Measurements from ENCODE around the gene NXPH4. TPM values are rescaled to one million over a fixed set of nuclear protein-coding genes. Genes with fewer than 3 reads are reported as not detected.

Gene NXPH4
- total RNA-seq, 1 donor from 2014 or later = not detected

DNA sequence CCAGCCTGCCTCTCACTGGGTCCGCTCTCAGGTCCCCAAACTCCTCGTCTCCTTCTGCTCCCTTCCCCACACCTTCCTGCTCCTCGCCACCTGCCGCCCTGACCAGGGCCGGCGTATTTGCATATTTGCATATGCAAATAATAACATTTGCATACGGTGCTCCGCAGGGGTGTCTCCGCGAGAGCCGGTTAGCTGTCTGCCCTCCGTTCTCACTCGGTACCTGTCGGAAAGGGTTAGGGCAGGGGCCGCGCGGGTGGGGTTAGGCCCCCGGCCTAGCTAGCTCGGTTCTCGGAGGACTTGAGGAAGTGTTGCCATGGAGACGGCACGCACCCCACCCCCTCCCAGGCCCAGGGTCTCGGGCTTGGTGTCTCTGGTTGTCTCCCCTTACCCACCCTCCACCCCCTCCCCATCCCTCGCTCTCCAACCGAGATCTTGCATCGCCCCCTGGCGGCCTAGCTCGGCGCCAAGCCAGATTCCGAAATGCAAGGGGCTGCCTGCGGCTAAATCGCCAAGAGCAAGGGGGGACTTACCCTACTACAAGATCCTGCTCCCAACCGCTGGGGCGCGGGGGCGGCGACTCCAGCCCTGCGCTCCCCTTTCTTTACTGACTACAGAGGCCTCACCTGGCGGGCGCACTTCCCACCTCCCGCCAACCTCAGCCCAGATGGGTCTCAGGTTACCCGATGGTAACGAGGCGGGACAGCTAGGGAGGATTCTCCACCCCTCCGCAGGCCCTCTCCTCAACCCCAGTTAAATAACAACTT is 26.3 kb downstream of the NXPH4 start:
- no peak for DNase-seq (ENCODE audit: low spot score)

- DNase-seq (ENCODE audit: low spot score) = peak; percentile 79
These were observed 27.1 kb downstream of the NXPH4 start for GRCh38 chr12:57243521-57244311.

GRCh38 chr12:57244312-57244696 is 27.7 kb downstream of the NXPH4 start:
- no peak for DNase-seq (ENCODE audit: low spot score)

DNA sequence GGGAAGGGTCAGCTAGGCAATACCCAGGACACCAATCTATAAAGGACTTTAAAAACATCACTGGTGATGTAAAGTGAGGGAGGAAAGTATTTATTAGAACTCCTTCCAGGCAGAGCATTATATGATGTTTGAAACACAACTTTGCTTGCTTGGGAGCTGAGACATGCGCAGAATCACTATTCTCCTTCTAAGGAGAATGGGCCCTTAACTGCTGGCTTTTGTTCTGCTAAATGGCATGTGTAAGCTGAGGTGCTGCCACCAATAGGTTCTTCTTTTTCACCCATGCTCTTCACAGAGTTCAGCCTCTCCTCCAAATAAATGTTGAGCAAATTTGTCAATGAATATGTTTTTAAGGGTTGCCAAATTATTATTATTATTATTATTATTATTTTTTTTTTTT is 30.4 kb downstream of the NXPH4 start:
- no peak for DNase-seq (ENCODE audit: low spot score)

GRCh38 chr12:57248934-57249742 is 32.5 kb downstream of the NXPH4 start:
- no peak for DNase-seq (ENCODE audit: low spot score)

- DNase-seq (ENCODE audit: low spot score) = no peak
These were observed 33.9 kb downstream of the NXPH4 start for GRCh38 chr12:57250541-57250940.

- no peak for DNase-seq (ENCODE audit: low spot score)
These were observed 34.4 kb downstream of the NXPH4 start, which contains the start of gene STAC3 for GRCh38 chr12:57250956-57251355. STAC3 (minus strand) TSS chr12:57251187; CDS start chr12:57249636, 1,551 bp downstream.

DNA sequence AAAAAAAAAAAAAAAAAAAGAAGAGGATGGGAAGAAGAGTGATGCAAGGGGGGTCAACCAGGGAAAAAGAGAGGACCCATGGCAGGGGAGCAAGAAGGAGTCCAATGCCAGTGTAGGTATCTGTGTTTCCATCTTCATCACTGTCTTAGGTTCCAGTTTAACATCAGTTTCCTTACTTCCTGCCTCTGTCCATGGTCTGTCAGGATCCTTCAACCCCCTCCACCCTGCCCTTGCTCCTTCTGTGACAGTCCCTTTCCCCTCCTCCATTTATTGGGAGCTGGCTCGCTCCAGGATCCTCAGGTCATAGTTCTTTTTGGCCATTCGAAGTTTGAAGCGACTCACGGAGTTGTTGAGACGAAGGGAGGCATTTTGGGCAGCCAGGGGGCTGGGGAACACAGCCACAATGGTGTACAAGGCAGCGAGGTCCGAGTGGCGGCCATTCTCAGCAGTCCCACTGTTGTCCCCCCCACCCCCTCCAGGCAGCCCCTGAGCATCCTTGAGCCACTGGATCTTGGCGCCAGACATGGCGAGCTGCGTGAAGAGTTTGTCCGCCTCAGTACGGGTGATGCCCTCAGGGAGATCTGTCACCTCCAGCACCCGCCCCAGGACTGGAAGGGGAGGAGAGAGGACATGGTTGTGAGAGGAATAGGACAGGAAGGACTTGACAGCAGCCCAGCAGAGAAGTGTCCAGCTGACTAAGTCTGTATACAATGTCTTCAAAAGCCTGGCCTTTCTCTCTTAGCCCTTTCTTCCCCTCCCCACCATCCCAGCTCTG is 38.1 kb downstream of the NXPH4 start:
- no peak for DNase-seq (ENCODE audit: low spot score)

GRCh38 chr12:57255916-57256315 is 39.3 kb downstream of the NXPH4 start:
- no peak for DNase-seq (ENCODE audit: low spot score)

DNA sequence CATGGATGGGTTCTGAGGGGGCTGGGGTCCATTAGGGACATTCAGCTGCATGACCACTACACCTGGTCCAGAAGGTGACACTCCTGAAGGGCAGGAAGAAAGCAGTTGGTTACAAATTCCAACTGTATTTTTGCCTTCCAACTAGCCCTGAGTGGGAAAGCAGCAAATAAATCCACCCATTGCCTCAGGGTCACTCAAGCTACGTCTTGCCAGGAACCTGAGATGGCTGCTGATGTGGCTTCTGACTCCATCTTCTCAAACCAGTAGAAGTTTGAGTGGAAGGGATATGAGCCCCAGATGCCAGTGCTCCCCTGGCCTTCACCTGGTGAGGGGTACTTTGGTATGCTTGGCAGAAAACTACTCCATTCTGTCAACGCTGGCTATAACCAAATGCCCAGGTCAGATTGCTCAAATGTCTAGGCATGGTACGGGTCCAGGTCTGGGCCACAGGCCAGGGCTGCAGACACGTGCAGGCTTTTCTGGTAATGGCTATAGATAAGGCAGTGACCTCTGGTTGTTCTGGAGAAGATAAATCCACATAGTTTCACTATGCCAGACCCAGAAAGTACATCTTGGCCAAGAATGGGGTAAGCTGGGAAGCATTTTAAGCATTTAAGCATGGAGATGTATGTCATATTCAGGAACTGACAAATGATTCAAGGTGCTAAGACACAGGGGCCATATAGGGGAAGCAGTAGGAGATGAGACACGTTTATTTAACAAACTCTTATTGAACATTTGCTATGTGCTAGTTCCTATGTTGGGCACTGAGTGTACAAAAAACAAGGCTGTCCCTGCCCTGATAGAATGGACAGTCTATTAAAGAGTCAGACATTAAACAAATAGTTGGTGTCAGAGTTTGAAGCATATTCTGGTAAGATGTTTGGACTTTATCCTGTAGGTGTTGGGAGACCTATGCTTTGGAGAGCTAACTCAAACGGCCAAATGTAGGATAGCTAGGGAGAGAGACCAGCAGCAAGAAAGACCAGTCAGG is 42.7 kb downstream of the NXPH4 start:
- DNase-seq (ENCODE audit: low spot score) = no peak

DNA sequence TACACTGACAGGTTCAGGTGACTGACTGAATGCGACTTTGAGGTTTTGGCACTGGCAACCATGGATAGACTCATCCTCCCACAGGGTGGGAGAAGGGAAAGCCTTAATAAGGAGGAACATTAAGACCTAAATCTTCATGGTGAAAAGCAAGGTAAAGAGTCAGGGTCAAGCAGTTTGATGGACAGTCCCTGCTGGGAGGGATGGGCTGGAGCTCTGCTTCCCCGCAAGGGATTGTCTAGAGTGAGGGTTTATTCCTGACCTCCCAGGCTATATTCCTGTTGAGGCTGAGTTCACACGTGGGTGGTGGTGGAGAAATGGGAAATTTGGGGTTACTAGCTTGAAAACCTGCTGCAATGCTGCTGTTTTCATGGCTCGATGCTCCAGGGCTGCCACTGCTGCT is 43.8 kb downstream of the NXPH4 start:
- DNase-seq (ENCODE audit: low spot score) = no peak

GRCh38 chr12:57261428-57261865 is 44.9 kb downstream of the NXPH4 start:
- DNase-seq (ENCODE audit: low spot score) = no peak

- no peak for DNase-seq (ENCODE audit: low spot score)
These were observed 45.7 kb downstream of the NXPH4 start for GRCh38 chr12:57262126-57262822.

DNA sequence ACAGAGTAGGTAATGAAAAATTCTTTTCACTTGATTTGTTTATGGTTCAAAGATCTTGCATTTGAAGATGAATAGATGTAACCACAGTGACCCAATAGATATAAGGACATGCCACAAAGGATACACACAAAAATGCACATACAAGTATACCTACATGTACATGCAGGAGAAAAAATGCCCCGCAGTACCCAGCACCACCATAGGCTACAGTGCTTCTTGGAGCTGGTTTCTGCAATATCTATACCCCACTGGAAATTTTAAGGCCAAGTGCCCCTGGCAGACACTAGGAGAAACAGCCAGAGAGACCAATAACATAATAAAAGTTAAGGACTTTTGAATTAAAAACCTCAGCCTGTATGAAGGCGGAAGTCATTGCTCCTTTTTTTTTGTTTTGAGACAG is 46.5 kb downstream of the NXPH4 start:
- DNase-seq (ENCODE audit: low spot score) = no peak

DNA sequence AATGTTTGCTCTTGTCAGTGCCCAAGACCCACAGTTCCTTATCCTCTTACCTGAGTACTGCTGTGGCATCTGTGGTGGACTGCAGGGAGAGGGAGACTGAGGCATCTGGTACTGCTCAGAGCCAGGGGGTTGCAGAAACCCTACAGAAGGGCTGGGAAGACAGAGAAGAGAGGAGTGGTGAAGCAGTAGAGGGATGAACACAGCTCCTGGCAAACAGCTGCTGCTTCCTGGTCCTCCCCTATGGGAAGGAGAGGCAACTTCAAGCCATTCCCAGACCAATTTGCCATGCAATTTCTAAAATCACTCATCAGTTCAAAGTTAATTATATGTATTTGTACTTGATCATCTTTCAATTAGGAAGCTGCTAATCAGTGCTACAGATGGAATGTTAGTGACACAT is 50.1 kb downstream of the NXPH4 start:
- DNase-seq (ENCODE audit: low spot score) = no peak

GRCh38 chr12:57268264-57268663 is 51.7 kb downstream of the NXPH4 start:
- DNase-seq (ENCODE audit: low spot score) = no peak

- no peak for DNase-seq (ENCODE audit: low spot score)
These were observed 54.4 kb downstream of the NXPH4 start for GRCh38 chr12:57270966-57271470.

- DNase-seq (ENCODE audit: low spot score) = no peak
These were observed 56.0 kb downstream of the NXPH4 start for GRCh38 chr12:57272337-57273151.

All from ureter (tissue), 1 donor.